ACC112 (cell line): ENCODE data around the gene PRMT1.

Experiments
- H2AFZ ChIP-seq: fragments of 200-600 bp; sonication (generic); one replicate; pipeline ENCODE4 v1.6.0; 2017; ENCODE audit warnings: antibody characterized with exemption, low read length; ENCODE audit not compliant: unreplicated experiment
- H3K27ac ChIP-seq: fragments of 200-600 bp; sonication (generic); 2 replicates; pipeline ENCODE4 v1.5.1; 2014; ENCODE audit warnings: low read depth, mild to moderate bottlenecking, antibody characterized with exemption, low read length, moderate library complexity
- H3K27me3 ChIP-seq: fragments of 200-600 bp; sonication (generic); 2 replicates; pipeline ENCODE4 v1.6.1; 2014; ENCODE audit warnings: mild to moderate bottlenecking, antibody characterized with exemption, low read length, moderate library complexity, mixed read lengths; ENCODE audit not compliant: insufficient read depth
- H3K36me3 ChIP-seq: fragments of 200-600 bp; sonication (generic); 2 replicates; pipeline ENCODE4 v1.6.1; 2016; ENCODE audit warnings: mild to moderate bottlenecking, antibody characterized with exemption, low read length, moderate library complexity, mixed read lengths; ENCODE audit not compliant: insufficient read depth
- H3K4me1 ChIP-seq: fragments of 200-600 bp; sonication (generic); one replicate; pipeline ENCODE4 v1.6.1; 2016; ENCODE audit warnings: low read length, mixed read lengths; ENCODE audit not compliant: insufficient read depth, unreplicated experiment, control insufficient read depth
- H3K4me3 ChIP-seq: fragments of 200-600 bp; sonication (generic); 2 replicates; pipeline ENCODE4 v1.5.1; 2014; ENCODE audit warnings: mild to moderate bottlenecking, low read depth, low read length
- H3K79me2 ChIP-seq: fragments of 200-600 bp; sonication (generic); one replicate; pipeline ENCODE4 v1.6.0; 2016; ENCODE audit warnings: low read length; ENCODE audit not compliant: control insufficient read depth, unreplicated experiment, insufficient read depth

Gene PRMT1

DNA sequence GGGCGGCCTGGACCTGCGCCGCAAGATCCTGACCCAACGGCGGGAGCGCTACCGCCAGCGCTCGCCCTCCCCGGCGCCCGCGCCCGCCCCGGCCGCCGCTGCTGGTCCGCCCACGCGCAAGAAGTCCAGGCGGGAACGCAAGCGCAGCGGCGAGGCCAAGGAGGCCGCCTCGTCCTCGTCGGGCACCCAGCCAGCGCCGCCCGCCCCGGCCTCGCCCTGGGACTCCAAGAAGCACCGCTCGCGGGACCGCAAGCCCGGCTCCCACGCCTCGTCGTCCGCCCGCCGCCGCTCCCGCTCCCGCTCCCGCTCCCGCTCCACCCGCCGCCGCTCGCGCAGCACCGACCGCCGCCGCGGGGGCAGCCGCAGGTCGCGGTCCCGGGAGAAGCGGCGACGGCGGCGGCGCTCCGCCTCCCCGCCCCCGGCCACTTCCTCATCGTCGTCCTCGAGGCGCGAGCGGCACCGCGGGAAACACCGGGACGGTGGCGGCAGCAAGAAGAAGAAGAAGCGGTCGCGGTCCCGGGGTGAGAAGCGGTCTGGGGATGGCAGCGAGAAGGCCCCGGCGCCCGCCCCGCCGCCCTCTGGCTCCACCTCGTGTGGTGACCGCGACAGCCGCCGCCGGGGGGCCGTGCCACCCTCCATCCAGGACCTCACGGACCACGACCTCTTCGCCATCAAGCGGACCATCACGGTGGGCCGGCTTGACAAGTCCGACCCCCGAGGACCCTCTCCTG lies 25.1 kb upstream of the PRMT1 start:
- Histone ChIP-seq H3K27me3 (no peaks in the 10 kb centered on the region), H3K79me2 (peaks cover 6% of the 10 kb centered on the region), H2AFZ (no peak overlapping the region), H3K4me1 (no peaks in the 10 kb centered on the region), H3K36me3 (0 out of 2 replicates have a peak, but pooled peaks cover 3% of the 10 kb centered on the region), H3K4me3 (no peak overlapping the region), H3K27ac (no peak overlapping the region)

DNA sequence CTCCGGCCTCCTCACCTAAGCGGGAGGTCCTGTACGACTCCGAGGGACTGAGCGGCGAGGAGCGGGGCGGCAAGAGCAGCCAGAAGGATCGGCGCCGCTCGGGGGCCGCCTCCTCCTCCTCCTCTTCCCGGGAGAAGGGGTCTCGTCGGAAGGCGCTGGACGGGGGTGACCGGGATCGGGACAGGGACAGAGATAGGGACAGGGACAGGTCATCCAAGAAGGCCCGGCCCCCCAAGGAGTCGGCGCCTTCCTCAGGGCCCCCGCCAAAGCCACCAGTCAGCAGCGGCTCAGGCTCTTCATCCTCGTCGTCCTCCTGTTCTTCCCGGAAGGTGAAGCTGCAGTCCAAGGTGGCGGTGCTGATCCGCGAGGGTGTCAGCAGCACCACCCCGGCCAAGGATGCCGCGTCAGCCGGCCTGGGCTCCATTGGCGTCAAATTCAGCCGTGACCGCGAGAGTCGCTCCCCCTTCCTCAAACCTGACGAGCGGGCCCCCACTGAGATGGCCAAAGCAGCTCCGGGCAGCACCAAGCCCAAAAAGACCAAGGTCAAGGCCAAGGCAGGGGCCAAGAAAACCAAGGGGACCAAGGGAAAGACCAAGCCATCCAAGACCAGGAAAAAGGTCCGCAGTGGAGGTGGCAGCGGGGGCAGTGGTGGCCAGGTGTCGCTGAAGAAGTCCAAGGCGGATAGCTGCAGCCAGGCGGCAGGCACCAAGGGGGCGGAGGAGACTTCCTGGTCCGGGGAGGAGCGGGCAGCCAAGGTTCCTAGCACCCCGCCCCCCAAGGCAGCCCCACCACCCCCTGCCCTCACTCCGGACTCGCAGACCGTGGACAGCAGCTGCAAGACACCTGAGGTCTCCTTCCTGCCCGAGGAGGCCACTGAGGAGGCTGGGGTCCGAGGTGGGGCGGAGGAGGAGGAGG lies 24.3 kb upstream of the PRMT1 start:
- 0 out of 2 replicates have a peak, but pooled peaks cover 3% of the 10 kb centered on the region for H3K36me3 ChIP-seq
- no peak overlapping the region for H2AFZ ChIP-seq
- no peak overlapping the region for H3K27ac ChIP-seq
- H3K27me3 ChIP-seq, result no peaks in the 10 kb centered on the region
- H3K4me1 ChIP-seq, result no peaks in the 10 kb centered on the region
- H3K79me2 ChIP-seq, result no peaks in the 10 kb centered on the region
- no peak overlapping the region for H3K4me3 ChIP-seq

DNA sequence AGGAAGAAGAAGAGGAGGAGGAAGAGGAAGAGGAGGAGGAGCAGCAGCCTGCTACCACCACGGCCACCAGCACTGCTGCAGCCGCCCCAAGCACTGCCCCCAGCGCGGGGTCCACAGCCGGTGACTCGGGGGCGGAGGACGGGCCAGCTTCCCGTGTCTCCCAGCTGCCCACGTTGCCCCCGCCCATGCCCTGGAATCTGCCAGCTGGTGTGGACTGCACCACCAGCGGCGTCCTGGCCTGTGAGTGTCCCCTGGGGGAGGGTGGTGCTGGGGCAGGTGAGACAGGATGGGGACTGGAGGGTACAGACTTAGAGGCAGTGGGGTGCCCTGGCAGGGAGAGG lies 23.6 kb upstream of the PRMT1 start:
- H3K27me3 ChIP-seq, result no peaks in the 10 kb centered on the region
- no peak overlapping the region for H3K4me3 ChIP-seq
- H2AFZ ChIP-seq, result no peak overlapping the region
- no peaks in the 10 kb centered on the region for H3K79me2 ChIP-seq
- H3K27ac ChIP-seq, result no peak overlapping the region
- H3K36me3 ChIP-seq, result 0 out of 2 replicates have a peak, but pooled peaks cover 3% of the 10 kb centered on the region
- H3K4me1 ChIP-seq, result no peaks in the 10 kb centered on the region

DNA sequence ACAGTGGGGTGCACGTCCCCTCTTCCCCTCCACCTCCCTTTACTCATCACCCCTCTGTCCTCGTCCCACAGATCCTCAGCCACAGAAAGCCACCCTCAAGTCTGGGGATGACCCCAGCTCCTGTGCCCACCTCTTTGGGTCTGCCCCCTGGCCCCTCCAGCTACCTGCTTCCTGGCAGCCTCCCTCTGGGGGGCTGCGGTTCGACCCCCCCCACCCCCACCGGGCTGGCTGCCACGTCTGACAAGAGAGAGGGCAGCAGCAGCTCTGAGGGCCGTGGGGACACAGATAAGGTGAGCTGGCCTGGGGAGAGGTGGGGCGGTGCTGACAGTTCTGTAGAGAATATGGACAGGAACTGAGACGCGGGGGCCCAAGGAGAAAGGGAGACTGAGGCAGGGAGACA lies 22.5 kb upstream of the PRMT1 start:
- Histone ChIP-seq H2AFZ (no peak overlapping the region), H3K79me2 (no peaks in the 10 kb centered on the region), H3K4me1 (no peaks in the 10 kb centered on the region), H3K4me3 (no peak overlapping the region), H3K36me3 (0 out of 2 replicates have a peak, but pooled peaks cover 3% of the 10 kb centered on the region), H3K27me3 (no peaks in the 10 kb centered on the region), H3K27ac (no peak overlapping the region)

DNA sequence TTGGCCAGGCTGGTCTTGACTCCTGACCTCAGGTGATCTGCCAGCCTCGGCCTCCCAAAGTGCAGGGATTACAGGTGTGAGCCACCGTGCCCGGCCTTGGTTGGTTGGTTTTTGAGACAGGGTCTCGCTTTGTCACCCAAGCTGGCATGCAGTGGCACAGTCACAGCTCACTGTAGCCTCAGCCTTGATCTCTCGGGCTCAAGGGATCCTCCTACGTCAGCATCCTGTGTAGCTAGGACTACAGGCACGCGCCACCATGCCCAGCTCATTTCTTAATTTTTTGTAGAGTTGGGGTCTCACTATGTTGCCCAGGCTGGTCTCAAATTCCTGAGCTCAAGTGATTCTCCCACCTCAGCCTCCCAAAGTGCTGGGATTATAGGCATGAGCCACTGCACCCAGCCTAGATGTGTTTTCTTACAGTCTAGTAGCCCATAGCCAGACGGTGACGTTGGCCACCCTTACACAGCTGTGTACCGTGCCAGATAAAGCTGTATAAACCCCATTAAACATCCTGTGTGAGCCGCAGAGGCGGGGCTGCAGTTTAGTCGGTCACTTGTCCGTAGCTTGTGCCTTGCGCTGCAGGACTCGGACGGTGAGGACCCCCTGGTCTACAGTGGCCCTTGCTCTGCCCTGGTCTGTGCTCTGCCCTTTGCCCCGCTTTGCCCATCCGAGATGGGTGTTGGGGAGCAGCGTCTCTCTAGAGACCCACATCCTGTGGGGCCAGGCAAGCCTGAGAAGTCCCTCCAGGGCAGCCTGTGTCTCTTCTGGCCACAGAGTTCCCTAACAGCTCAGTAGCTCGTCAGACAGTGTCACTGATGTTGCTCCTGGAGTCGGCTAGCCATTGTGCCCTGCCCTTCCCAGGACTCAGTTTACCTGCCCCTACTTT lies 21.3 kb upstream of the PRMT1 start:
- no peak overlapping the region for H2AFZ ChIP-seq
- no peaks in the 10 kb centered on the region for H3K4me1 ChIP-seq
- no peaks in the 10 kb centered on the region for H3K36me3 ChIP-seq
- no peaks in the 10 kb centered on the region for H3K79me2 ChIP-seq
- no peak overlapping the region for H3K4me3 ChIP-seq
- H3K27me3 ChIP-seq, result no peaks in the 10 kb centered on the region
- H3K27ac ChIP-seq, result no peak overlapping the region

DNA sequence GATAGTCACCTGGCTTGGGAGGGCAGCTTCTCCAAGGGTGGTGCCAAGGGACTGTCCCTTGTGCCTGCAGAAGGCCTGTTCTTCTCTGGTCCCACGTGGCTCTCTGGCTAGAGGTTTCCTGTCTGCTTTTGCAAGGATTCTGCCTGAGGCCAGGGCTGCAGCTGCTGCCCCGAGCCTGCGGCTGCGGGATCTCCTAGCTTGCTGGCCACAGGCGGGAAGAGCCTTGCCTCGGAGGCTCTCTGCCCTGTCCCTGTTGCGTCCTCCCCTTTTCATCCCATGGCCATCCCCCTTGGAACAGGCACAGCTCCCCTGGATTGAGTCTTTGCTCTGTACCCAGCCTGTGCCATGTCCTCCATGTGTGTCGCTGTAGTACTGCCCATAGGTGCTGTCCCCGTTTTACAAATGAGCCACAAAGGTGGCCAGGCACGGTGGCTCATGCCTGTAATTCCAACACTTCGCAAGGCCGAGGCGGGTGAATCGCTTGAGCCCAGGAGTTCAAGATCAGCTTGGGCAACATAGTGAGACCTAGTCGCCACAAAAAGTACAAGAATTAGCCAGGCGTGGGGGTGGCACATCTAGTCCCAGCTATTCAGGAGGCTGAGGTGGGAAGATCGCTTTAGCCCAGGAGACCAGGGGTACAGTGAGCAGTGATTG lies 20.5 kb upstream of the PRMT1 start:
- Histone ChIP-seq H3K79me2 (no peaks in the 10 kb centered on the region), H3K27me3 (no peaks in the 10 kb centered on the region), H3K36me3 (0 out of 2 replicates have a peak, but pooled peaks cover 3% of the 10 kb centered on the region), H3K27ac (no peak overlapping the region), H3K4me1 (no peaks in the 10 kb centered on the region), H2AFZ (no peak overlapping the region), H3K4me3 (no peak overlapping the region)

DNA sequence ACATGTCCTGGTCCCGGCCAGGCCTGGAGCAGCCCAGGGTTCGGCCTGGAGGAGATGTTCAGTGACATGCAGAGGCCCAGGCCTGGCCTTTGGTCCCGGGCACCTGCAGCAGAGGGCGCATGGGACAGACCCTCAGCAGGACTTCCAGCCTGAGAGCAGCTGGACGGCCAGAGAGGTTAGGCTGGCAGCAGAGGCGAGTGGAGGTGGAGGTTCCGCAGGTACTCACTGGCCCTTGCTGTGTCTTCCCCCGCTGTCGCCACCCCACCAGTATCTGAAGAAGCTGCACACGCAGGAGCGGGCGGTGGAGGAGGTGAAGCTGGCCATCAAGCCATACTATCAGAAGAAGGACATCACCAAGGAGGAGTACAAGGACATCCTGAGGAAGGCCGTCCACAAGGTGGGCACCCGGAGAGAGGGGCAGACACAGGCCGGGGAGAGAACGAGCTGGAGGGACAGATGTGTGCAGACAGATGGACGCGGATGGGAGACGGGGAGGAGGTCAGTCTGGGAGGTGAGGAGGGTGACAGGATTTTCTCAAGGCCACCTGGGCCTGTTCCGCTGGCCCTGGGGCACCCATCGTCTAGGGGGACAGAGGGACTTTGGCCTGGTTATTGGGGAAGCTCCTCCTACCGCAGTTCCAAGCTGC lies 19.5 kb upstream of the PRMT1 start:
- Histone ChIP-seq H3K27ac (no peak overlapping the region), H3K4me1 (no peaks in the 10 kb centered on the region), H3K4me3 (no peak overlapping the region), H3K79me2 (no peaks in the 10 kb centered on the region), H3K27me3 (no peaks in the 10 kb centered on the region), H3K36me3 (0 out of 2 replicates have a peak, but pooled peaks cover 3% of the 10 kb centered on the region), H2AFZ (no peak overlapping the region)

DNA sequence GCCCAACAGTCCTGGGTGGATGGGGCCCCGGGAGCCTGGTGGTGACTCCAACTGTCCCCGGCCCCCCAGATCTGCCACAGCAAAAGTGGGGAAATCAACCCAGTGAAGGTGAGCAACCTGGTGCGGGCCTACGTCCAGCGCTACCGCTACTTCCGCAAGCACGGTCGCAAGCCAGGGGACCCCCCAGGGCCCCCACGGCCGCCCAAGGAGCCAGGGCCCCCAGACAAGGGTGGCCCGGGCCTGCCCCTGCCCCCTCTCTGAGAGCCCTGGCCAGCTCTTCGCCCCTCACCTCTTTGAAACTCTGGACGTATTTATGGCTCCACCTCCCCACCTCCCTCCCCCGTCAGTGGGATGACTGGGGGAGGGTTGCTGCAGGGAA lies 18.9 kb upstream of the PRMT1 start:
- Histone ChIP-seq H3K4me3 (no peak overlapping the region), H3K36me3 (0 out of 2 replicates have a peak, but pooled peaks cover 3% of the 10 kb centered on the region)

DNA sequence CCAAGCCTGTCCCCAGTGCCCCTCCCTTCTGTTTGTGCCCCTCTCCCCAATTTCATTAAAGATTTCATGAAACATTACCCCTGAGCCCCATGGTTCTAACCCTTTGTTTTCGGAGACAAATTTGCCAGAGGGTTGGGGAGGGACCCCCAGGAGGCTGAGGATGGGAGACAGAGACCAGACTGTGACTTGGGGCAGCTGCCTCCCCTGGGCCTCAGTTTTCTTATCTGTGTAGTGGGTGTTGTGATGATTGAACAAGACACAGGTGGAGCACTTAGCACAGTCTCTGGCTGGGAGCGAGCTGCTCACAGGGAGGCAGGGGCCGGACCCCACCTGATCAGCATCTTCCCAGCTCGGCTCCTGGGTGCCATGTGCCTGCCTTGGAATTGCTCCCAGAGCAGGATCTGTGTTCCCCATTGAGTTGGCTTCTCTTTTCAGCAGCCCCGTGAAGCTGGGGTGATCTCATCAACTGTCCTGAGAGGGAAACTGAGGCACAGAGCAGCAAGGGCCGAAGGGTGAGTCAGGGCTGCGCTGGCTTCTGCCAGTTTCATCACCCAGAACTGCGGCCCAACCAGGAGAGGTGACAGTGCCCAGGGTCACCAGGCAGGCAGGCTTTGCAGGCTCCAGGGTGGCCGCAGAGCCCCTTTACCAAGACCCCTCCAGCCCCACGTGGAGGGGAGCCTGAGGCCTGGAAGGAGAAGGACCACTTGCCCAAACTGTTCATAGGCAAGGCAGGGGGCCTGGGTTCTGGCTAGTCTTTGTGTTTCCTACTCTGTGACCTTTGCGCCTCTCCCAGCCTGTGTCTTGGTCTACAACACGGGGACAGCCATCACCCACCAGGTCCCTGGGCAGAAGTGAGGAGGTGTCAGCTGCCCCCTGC lies 18.3 kb upstream of the PRMT1 start:
- 0 out of 2 replicates have a peak, but pooled peaks cover 3% of the 10 kb centered on the region for H3K36me3 ChIP-seq
- no peaks in the 10 kb centered on the region for H3K4me1 ChIP-seq
- no peak overlapping the region for H2AFZ ChIP-seq
- no peak overlapping the region for H3K4me3 ChIP-seq
- no peaks in the 10 kb centered on the region for H3K79me2 ChIP-seq
- H3K27ac ChIP-seq, result no peak overlapping the region
- H3K27me3 ChIP-seq, result no peaks in the 10 kb centered on the region

More for the DNA sequence above, 18.9 kb upstream of the PRMT1 start:
- Histone ChIP-seq H3K27ac (no peak overlapping the region), H3K27me3 (no peaks in the 10 kb centered on the region), H2AFZ (no peak overlapping the region), H3K79me2 (no peaks in the 10 kb centered on the region), H3K4me1 (no peaks in the 10 kb centered on the region)
